HEK293 (cell line): ENCODE data around the gene RIMKLA.

Source experiments
- BCL6B ChIP-seq: fragments of 450-650 bp; formaldehyde crosslinking; IDR thresholded peaks from 2 replicates; pipeline ENCODE4 v1.5.1; 2017; ENCODE audit warnings: missing biosample characterization, missing genetic modification characterization
- CTCF ChIP-seq: fragments of 450-650 bp; formaldehyde crosslinking; IDR thresholded peaks from 2 replicates; pipeline ENCODE4 v1.5.1; 2016; ENCODE audit warnings: missing biosample characterization, missing genetic modification characterization
- GLI4 ChIP-seq: fragments of 450-650 bp; formaldehyde crosslinking; IDR thresholded peaks from 2 replicates; pipeline ENCODE4 v1.5.1; 2016; ENCODE audit warnings: missing biosample characterization, missing genetic modification characterization
- KLF9 ChIP-seq: fragments of 450-650 bp; formaldehyde crosslinking; IDR thresholded peaks from 2 replicates; pipeline ENCODE4 v1.5.1; 2016; ENCODE audit warnings: missing biosample characterization, missing genetic modification characterization, low read depth
- PRDM2 ChIP-seq: fragments of 450-650 bp; formaldehyde crosslinking; IDR thresholded peaks from 2 replicates; pipeline ENCODE4 v1.5.1; 2016; ENCODE audit warnings: missing biosample characterization, missing genetic modification characterization, borderline replicate concordance
- SCRT1 ChIP-seq: fragments of 450-650 bp; formaldehyde crosslinking; IDR thresholded peaks from 2 replicates; pipeline ENCODE4 v1.5.1; 2016; ENCODE audit warnings: missing biosample characterization, missing genetic modification characterization, borderline replicate concordance
- SP7 ChIP-seq: fragments of 450-650 bp; formaldehyde crosslinking; IDR thresholded peaks from 2 replicates; pipeline ENCODE4 v1.5.1; 2016; ENCODE audit warnings: missing biosample characterization, missing genetic modification characterization
- TCF7L2 ChIP-seq: IDR thresholded peaks from 2 replicates; pipeline ENCODE4 v1.6.1; 2011; ENCODE audit warnings: low read depth, mild to moderate bottlenecking, inconsistent platforms, low read length, moderate library complexity, borderline replicate concordance
- TRIM28 ChIP-seq: IDR thresholded peaks from 2 replicates; pipeline ENCODE4 v1.6.1; 2011; ENCODE audit warnings: low read length, control low read depth, borderline replicate concordance
- ZBTB44 ChIP-seq: fragments of 450-650 bp; IDR thresholded peaks from 2 replicates; pipeline ENCODE4 v1.5.1; 2018; ENCODE audit warnings: missing biosample characterization, mild to moderate bottlenecking, missing genetic modification characterization
- ZFP37 ChIP-seq: fragments of 450-650 bp; formaldehyde crosslinking; IDR thresholded peaks from 2 replicates; pipeline ENCODE4 v1.5.1; 2016; ENCODE audit warnings: missing biosample characterization, missing genetic modification characterization
- ZIC2 ChIP-seq: fragments of 450-650 bp; formaldehyde crosslinking; IDR thresholded peaks from 2 replicates; pipeline ENCODE4 v1.5.1; 2016; ENCODE audit warnings: missing biosample characterization, missing genetic modification characterization
- ZNF133 ChIP-seq: fragments of 450-650 bp; formaldehyde crosslinking; IDR thresholded peaks from 2 replicates; pipeline ENCODE4 v1.5.1; 2016; ENCODE audit warnings: missing biosample characterization, missing genetic modification characterization
- ZNF223 ChIP-seq: fragments of 450-650 bp; formaldehyde crosslinking; IDR thresholded peaks from 2 replicates; pipeline ENCODE4 v1.5.1; 2016; ENCODE audit warnings: missing biosample characterization, missing genetic modification characterization
- ZNF24 ChIP-seq: fragments of 450-650 bp; formaldehyde crosslinking; IDR thresholded peaks from 2 replicates; pipeline ENCODE4 v1.5.1; 2016; ENCODE audit warnings: missing biosample characterization, missing genetic modification characterization
- ZNF248 ChIP-seq: fragments of 450-650 bp; formaldehyde crosslinking; IDR thresholded peaks from 2 replicates; pipeline ENCODE4 v1.5.1; 2017; ENCODE audit warnings: missing biosample characterization, missing genetic modification characterization
- ZNF311 ChIP-seq: fragments of 450-650 bp; formaldehyde crosslinking; IDR thresholded peaks from 2 replicates; pipeline ENCODE4 v1.5.1; 2017; ENCODE audit warnings: missing biosample characterization, missing genetic modification characterization, borderline replicate concordance
- ZNF423 ChIP-seq: fragments of 450-650 bp; formaldehyde crosslinking; IDR thresholded peaks from 2 replicates; pipeline ENCODE4 v1.5.1; 2016; ENCODE audit warnings: missing biosample characterization, missing genetic modification characterization
- ZNF48 ChIP-seq: fragments of 450-650 bp; formaldehyde crosslinking; IDR thresholded peaks from 2 replicates; pipeline ENCODE4 v1.5.1; 2016; ENCODE audit warnings: missing biosample characterization, missing genetic modification characterization
- ZNF501 ChIP-seq: fragments of 450-650 bp; formaldehyde crosslinking; IDR thresholded peaks from 2 replicates; pipeline ENCODE4 v1.5.1; 2016; ENCODE audit warnings: missing biosample characterization, missing genetic modification characterization
- ZNF571 ChIP-seq: fragments of 450-650 bp; formaldehyde crosslinking; IDR thresholded peaks from 2 replicates; pipeline ENCODE4 v1.5.0; 2017; ENCODE audit warnings: missing biosample characterization, missing genetic modification characterization
- ZNF624 ChIP-seq: fragments of 450-650 bp; formaldehyde crosslinking; IDR thresholded peaks from 2 replicates; pipeline ENCODE4 v1.5.1; 2017; ENCODE audit warnings: missing biosample characterization, missing genetic modification characterization
- ZNF629 ChIP-seq: fragments of 450-650 bp; formaldehyde crosslinking; IDR thresholded peaks from 2 replicates; pipeline ENCODE4 v1.5.1; 2017; ENCODE audit warnings: missing biosample characterization, missing genetic modification characterization
- ZNF664 ChIP-seq: fragments of 450-650 bp; formaldehyde crosslinking; IDR thresholded peaks from 2 replicates; pipeline ENCODE4 v1.5.1; 2016; ENCODE audit warnings: missing biosample characterization, missing genetic modification characterization
- ZNF768 ChIP-seq: fragments of 450-650 bp; formaldehyde crosslinking; IDR thresholded peaks from 2 replicates; pipeline ENCODE4 v1.5.1; 2018; ENCODE audit warnings: missing biosample characterization, mild to moderate bottlenecking, missing genetic modification characterization
- ZNF791 ChIP-seq: fragments of 450-650 bp; formaldehyde crosslinking; IDR thresholded peaks from 2 replicates; pipeline ENCODE4 v1.5.1; 2016; ENCODE audit warnings: missing biosample characterization, missing genetic modification characterization
- ZNF792 ChIP-seq: fragments of 450-650 bp; formaldehyde crosslinking; IDR thresholded peaks from 2 replicates; pipeline ENCODE4 v1.5.1; 2016; ENCODE audit warnings: missing biosample characterization, missing genetic modification characterization
- ZXDB ChIP-seq: fragments of 450-650 bp; formaldehyde crosslinking; IDR thresholded peaks from 2 replicates; pipeline ENCODE4 v1.5.1; 2016; ENCODE audit warnings: missing biosample characterization, missing genetic modification characterization
- TF ChIP-seq, protein P1 (sequence below): fragments of 450-650 bp; formaldehyde crosslinking; IDR thresholded peaks from 2 replicates; pipeline ENCODE4 v1.5.1; 2017; ENCODE audit warnings: missing biosample characterization, missing genetic modification characterization

RIMKLA gene

DNA sequence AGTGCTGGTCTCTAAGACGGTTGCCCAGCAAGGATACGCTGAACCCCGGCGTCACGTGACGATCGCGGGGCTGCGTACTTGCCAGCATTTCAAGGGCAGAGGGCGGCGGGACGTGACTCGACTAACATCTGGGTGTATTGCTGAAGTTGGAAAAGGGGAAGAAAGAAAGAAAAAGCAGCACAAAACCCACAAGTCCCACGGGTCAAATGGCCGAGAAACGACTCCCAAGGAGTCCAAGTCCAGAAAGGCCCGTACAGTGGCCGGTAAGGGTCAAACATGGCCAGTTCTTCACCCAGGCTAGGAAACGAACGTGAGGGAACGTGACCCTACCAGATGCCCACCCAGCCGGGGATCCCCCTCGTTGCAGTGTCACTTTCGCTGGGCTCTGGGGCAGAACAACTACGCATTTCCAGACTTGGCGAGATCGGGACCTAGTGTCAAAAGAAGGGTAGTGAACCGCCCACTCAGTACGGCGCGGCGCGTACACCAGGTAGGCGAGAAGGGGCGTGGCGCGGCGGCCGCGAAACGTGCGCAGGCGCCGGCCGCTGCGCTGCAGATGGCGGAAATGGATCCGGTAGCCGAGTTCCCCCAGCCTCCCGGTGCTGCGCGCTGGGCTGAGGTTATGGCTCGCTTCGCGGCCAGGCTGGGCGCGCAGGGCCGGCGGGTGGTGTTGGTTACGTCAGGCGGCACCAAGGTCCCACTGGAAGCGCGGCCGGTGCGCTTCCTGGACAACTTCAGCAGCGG, 75.6 kb downstream of the RIMKLA start, which contains the start of the genes PPCS and ZMYND12 (continued):
- peak; percentile 98 for TF ChIP-seq KLF9 (tag by site-specific recombination)
- TF ChIP-seq ZNF311 (tag by site-specific recombination): no peak
- TF ChIP-seq SCRT1: no peak
- TF ChIP-seq ZNF48 (tag by site-specific recombination): no peak
- TF ChIP-seq, protein P1, sequence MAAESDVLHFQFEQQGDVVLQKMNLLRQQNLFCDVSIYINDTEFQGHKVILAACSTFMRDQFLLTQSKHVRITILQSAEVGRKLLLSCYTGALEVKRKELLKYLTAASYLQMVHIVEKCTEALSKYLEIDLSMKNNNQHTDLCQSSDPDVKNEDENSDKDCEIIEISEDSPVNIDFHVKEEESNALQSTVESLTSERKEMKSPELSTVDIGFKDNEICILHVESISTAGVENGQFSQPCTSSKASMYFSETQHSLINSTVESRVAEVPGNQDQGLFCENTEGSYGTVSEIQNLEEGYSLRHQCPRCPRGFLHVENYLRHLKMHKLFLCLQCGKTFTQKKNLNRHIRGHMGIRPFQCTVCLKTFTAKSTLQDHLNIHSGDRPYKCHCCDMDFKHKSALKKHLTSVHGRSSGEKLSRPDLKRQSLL (tag by site-specific recombination): no peak
- TF ChIP-seq ZNF768 (tag by site-specific recombination): no peak
- TF ChIP-seq TCF7L2: no peak
- TF ChIP-seq ZNF133: no peak
- no peak for TF ChIP-seq ZNF624
- no peak for TF ChIP-seq ZBTB44
- TF ChIP-seq ZNF792 (tag by site-specific recombination): 0 out of 2 replicates have a peak, but pooled peaks have one; percentile 14
- peak; percentile 75; the same call in 1 of the 2 replicates for TF ChIP-seq TRIM28
- 0 out of 2 replicates have a peak, but pooled peaks have one; percentile 12 for TF ChIP-seq CTCF (tag by site-specific recombination)
- no peak for TF ChIP-seq ZNF664 (tag by site-specific recombination)
- TF ChIP-seq ZXDB (tag by site-specific recombination): peak; percentile 66
- TF ChIP-seq ZNF223 (tag by site-specific recombination): no peak
- TF ChIP-seq SP7: no peak; the same call in 1 of the 2 replicates
- TF ChIP-seq BCL6B: no peak
- TF ChIP-seq ZNF571 (tag by site-specific recombination): no peak
- no peak; the same call in 1 of the 2 replicates for TF ChIP-seq ZNF501 (tag by site-specific recombination)
- peak; percentile 92; the same call in 1 of the 2 replicates for TF ChIP-seq ZFP37
- no peak for TF ChIP-seq ZNF423 (tag by site-specific recombination)
- no peak for TF ChIP-seq PRDM2 (tag by site-specific recombination)
- 0 out of 2 replicates have a peak, but pooled peaks have one; percentile 30 for TF ChIP-seq ZNF24
- TF ChIP-seq ZNF629 (tag by site-specific recombination): peak; percentile 41
- TF ChIP-seq GLI4 (tag by site-specific recombination): 0 out of 2 replicates have a peak, but pooled peaks have one; percentile 87
- no peak for TF ChIP-seq ZNF791
- no peak for TF ChIP-seq ZNF248 (tag by site-specific recombination)
- 0 out of 2 replicates have a peak, but pooled peaks have one; percentile 20 for TF ChIP-seq ZIC2 (tag by site-specific recombination)
